GM12872 (cell line): ENCODE results near the gene NUFIP1.

Experiments used
- TF ChIP-seq, protein P1 (sequence below): IDR thresholded peaks from 3 replicates; pipeline ENCODE4 v1.5.1; 2011; ENCODE audit warnings: low read depth, mild to moderate bottlenecking, low read length, moderate library complexity; ENCODE audit not compliant: insufficient read depth

The NUFIP1 gene

DNA sequence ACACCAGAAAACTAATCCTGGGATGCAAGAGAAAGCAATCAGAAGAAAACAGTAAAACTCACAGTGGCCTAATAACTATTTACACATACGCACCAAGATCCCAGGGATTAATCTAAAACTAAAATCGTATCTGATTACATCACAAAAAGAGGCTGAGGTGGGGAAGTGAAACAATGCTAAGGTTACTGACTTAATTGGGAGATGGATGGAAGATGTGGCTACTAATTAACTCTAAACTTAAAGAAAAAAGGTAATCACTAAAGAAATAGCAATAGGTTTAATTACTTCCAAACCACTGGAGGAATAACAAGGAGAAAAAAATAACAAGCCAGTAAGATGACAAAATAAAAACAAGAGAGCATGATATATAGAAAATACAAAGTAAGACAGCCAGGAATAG, 50.4 kb downstream of the NUFIP1 start:
- TF ChIP-seq, protein P1, sequence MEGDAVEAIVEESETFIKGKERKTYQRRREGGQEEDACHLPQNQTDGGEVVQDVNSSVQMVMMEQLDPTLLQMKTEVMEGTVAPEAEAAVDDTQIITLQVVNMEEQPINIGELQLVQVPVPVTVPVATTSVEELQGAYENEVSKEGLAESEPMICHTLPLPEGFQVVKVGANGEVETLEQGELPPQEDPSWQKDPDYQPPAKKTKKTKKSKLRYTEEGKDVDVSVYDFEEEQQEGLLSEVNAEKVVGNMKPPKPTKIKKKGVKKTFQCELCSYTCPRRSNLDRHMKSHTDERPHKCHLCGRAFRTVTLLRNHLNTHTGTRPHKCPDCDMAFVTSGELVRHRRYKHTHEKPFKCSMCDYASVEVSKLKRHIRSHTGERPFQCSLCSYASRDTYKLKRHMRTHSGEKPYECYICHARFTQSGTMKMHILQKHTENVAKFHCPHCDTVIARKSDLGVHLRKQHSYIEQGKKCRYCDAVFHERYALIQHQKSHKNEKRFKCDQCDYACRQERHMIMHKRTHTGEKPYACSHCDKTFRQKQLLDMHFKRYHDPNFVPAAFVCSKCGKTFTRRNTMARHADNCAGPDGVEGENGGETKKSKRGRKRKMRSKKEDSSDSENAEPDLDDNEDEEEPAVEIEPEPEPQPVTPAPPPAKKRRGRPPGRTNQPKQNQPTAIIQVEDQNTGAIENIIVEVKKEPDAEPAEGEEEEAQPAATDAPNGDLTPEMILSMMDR: no peak

- TF ChIP-seq, protein P1: no peak
Measured at GRCh38 chr13:44936246-44936645, 53.0 kb downstream of the NUFIP1 start.

DNA sequence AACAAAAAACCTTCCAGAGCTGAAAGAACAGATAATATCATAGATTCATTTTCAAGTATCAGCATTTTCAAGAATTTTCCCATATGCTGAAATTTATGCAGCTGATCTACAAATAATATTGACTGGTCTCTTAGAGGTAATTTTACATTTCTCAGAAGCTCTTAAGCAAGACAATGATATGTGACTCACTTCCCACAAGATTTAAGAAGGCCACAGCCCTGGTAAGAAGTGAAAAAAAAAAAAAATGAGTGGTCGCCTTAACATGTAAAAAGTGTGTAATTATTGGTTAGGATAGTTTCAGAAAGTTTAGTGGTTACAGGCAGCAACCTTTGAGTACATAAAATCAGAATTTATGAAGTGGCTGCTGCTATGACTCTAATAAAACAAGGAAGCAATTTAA, 54.5 kb downstream of the NUFIP1 start:
- TF ChIP-seq, protein P1: no peak

GRCh38 chr13:44932850-44933251, 56.4 kb downstream of the NUFIP1 start:
- TF ChIP-seq, protein P1: no peak

DNA sequence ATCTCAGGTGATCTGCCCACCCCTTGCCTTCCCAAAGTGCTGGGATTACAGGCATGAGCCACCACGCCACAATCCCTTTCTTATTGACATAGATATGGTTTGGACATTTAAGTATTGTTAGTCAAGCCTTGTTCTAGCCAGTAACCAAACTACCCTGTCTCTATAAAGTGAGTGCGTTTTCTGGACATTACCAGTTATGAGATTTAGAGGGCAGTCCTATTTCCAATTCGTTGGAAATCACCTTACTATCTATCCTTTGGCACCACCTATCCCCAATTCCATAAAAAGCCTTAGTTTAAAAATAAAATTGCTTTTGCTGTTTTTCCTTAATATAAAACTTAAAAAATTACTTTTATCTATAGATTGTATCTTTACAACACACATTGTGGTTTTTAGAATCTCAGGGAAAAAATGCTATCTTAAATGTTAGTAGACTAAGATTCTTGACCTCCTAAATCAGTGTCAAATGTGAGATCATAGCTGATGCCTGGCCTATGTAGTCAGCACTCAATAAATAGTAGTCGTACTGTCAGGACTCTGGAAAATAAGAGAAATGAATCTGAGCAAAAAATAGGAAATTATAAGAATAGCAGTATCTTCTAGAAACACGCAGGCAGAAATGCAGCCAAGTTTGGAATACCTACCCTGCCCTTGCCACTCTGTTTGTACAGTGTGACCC, 57.0 kb downstream of the NUFIP1 start:
- TF ChIP-seq, protein P1: no peak

DNA sequence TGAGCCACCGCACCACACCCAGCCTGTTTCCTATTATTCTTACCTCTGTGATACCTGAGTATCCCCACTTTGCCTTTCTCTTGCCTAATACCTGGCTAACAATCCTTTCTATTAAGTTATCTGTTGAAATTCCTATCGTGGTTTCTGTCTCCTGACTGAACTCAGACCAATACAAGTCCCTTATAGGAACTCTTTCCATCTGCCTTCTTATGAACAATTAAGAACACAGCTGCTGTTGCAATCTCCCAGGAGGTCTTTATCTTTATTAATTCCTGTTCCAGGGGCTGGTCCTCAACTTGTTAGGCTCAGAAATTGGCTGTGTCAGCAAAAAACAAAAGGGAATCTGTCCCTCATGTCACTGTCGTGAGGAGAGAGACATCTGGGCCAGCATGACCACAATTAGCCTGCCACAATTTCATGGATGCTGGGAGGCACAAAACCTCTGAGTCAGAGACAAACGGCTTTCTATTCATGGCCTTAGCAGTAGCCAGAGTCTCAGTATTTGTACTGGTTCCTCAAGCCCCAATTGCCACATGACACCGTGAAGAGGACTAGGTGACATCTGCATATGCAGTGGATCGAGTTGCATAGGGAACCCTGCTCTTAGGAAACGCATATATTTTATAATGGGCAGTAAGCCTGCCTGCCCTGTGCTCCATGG, 58.2 kb downstream of the NUFIP1 start:
- TF ChIP-seq, protein P1: no peak

DNA sequence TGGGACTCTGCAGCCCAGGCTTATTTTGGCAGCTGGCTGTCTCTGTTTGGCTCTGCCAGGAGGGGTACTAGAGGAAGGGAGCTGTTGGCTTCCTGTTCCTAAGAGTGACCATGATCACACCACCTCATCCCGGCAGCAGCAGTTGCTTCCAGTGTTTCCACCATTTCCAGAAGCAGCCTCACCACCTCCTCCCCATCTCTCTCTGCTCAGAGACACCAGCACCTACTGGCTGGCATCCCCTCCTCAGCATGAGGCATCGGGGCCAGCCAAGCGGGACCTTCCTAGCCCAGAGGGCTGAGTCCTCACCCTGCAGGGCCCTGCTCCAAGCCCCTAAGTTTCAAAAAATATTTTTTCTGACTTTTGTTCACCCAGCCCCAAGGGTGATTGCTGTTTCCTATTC, 59.0 kb downstream of the NUFIP1 start:
- TF ChIP-seq, protein P1: no peak
